GM12878 (cell line): Measurements from ENCODE around the gene SALL4. TPM values are rescaled to one million over a fixed set of nuclear protein-coding genes. Genes with fewer than 3 reads are reported as not detected.

Experiments used
- ATAC-seq: fragments of 200-7000 bp; cut with Tn5 transposase; 3 replicates; pipeline ENCODE4 v1.9.1; 2020; ENCODE audit warnings: mild to moderate bottlenecking, moderate library complexity
- BruUV-seq: library from RNA; stranded (reverse); fragments of 400-500 nt; replicated peaks from 2 replicates; lab custom pipeline; 2021; lab: Mats Ljungman, UMichigan
- CTCF ChIA-PET: fragments of 300-600 bp; sonication (Branson Sonifier 250); formaldehyde crosslinking; extraction: SDS; loops from one replicate; lab custom pipeline; 2021; ENCODE audit warnings: inconsistent platforms; lab: Yijun Ruan, JAX
- POLR2A ChIA-PET: fragments of 350-600 bp; formaldehyde crosslinking; extraction: SDS; loops from one replicate; lab custom pipeline; 2021; ENCODE audit warnings: inconsistent platforms; lab: Charles Lee
- RAD21 ChIA-PET: fragments of 300-600 bp; sonication (Branson Sonifier 250); formaldehyde crosslinking; loops from one replicate; lab custom pipeline; 2023; ENCODE audit warnings: antibody characterized with exemption; ENCODE audit not compliant: unreplicated experiment; lab: Charles Lee
- SMC1A ChIA-PET: fragments of 300-600 bp; sonication (Branson Sonifier 250); formaldehyde crosslinking; loops from one replicate; lab custom pipeline; 2023; ENCODE audit not compliant: unreplicated experiment, uncharacterized antibody; lab: Charles Lee
- DNase-seq: peaks from one replicate; pipeline ENCODE4 v3.0.0-alpha.2; 2011; ENCODE audit warnings: low read depth, low spot score
- FAIRE-seq: peaks from 3 replicates; lab custom pipeline; 2011; peaks lifted over from hg19 to GRCh38; lab: Jason Lieb, UNC
- H2AFZ ChIP-seq: 2 replicates; pipeline ENCODE4 v1.6.0; 2011; ENCODE audit warnings: low read depth, low read length, control low read depth; ENCODE audit not compliant: control insufficient read depth
- H3K27ac ChIP-seq: 2 replicates; pipeline ENCODE4 v1.5.1; 2011; ENCODE audit warnings: control low read depth; ENCODE audit not compliant: control insufficient read depth, insufficient read depth
- H3K27me3 ChIP-seq, 2 experiments: replicated peaks in 1 of 2; 2 replicates each; pipeline versions ENCODE4 v1.6.0 to v1.6.1; 2011; ENCODE audit warnings: low read length in 1 of 2; ENCODE audit not compliant: control insufficient read depth in 2 of 2, insufficient read depth in 2 of 2
- H3K36me3 ChIP-seq, 2 experiments: 2 replicates each; pipeline ENCODE4 v1.5.1; 2011; ENCODE audit warnings: low read length in 1 of 2; ENCODE audit not compliant: control insufficient read depth in 2 of 2, insufficient read depth in 2 of 2
- H3K4me1 ChIP-seq: 2 replicates; pipeline ENCODE4 v1.6.1; 2011; ENCODE audit warnings: mild to moderate bottlenecking, low read length, moderate library complexity, mixed read lengths; ENCODE audit not compliant: control insufficient read depth, insufficient read depth
- H3K4me2 ChIP-seq: 2 replicates; pipeline ENCODE4 v1.6.0; 2011; ENCODE audit warnings: control low read depth; ENCODE audit not compliant: control insufficient read depth, insufficient read depth
- H3K4me3 ChIP-seq: fragments of 200-600 bp; sonication (generic); 2 replicates; pipeline ENCODE4 v1.5.1; 2016
- H3K79me2 ChIP-seq: 2 replicates; pipeline ENCODE4 v1.6.0; 2011; ENCODE audit warnings: low read length; ENCODE audit not compliant: control insufficient read depth, insufficient read depth
- H3K9ac ChIP-seq: 2 replicates; pipeline ENCODE4 v1.8.0; 2011; ENCODE audit warnings: low read length, control low read depth, mixed read lengths; ENCODE audit not compliant: control insufficient read depth, insufficient read depth
- H3K9me3 ChIP-seq: replicated peaks from 3 replicates; pipeline ENCODE4 v1.5.1; 2011; ENCODE audit warnings: mild to moderate bottlenecking, low read length; ENCODE audit not compliant: control insufficient read depth, insufficient read depth
- H4K20me1 ChIP-seq: 2 replicates; pipeline ENCODE4 v1.6.0; 2011; ENCODE audit not compliant: control insufficient read depth, insufficient read depth
- BMI1 ChIP-seq: fragments of 450-650 bp; IDR thresholded peaks from 2 replicates; pipeline ENCODE4 v1.6.1; 2016; ENCODE audit warnings: mild to moderate bottlenecking, moderate library complexity, borderline replicate concordance
- CBFB ChIP-seq: IDR thresholded peaks from 2 replicates; pipeline ENCODE4 v1.6.1; 2016; ENCODE audit warnings: antibody characterized with exemption, low read depth
- HDAC2 ChIP-seq: fragments of 200-600 bp; sonication (generic); IDR thresholded peaks from 2 replicates; pipeline ENCODE4 v1.6.1; 2017
- HDGF ChIP-seq: fragments of 450-650 bp; IDR thresholded peaks from 2 replicates; pipeline ENCODE4 v1.6.1; 2016; ENCODE audit warnings: antibody characterized with exemption
- KLF5 ChIP-seq: fragments of 450-650 bp; IDR thresholded peaks from 2 replicates; pipeline ENCODE4 v1.6.1; 2014; ENCODE audit warnings: mild to moderate bottlenecking; ENCODE audit not compliant: partially characterized antibody
- LARP7 ChIP-seq: fragments of 450-650 bp; IDR thresholded peaks from 2 replicates; pipeline ENCODE4 v1.6.1; 2017; ENCODE audit warnings: mild to moderate bottlenecking
- MEF2B ChIP-seq: fragments of 450-650 bp; IDR thresholded peaks from 2 replicates; pipeline ENCODE4 v1.6.1; 2018; ENCODE audit warnings: mild to moderate bottlenecking, moderate library complexity; ENCODE audit not compliant: partially characterized antibody, poor library complexity, severe bottlenecking
- NR2C2 ChIP-seq: IDR thresholded peaks from 2 replicates; pipeline ENCODE4 v1.6.1; 2011; ENCODE audit warnings: borderline replicate concordance, low read depth; ENCODE audit not compliant: control insufficient read depth, insufficient read length
- POLR2A ChIP-seq: IDR thresholded peaks from 2 replicates; pipeline ENCODE4 v1.6.1; 2011; ENCODE audit warnings: low read depth, mild to moderate bottlenecking, low read length
- RCOR1 ChIP-seq: conservative IDR thresholded peaks from 2 replicates; pipeline ENCODE4 v1.6.1; 2012; ENCODE audit warnings: low read depth, low read length, improper control_type of control experiment
- SMC3 ChIP-seq: IDR thresholded peaks from 2 replicates; pipeline ENCODE4 v1.6.1; 2011; ENCODE audit warnings: low read length, improper control_type of control experiment, borderline replicate concordance
- YY1 ChIP-seq: IDR thresholded peaks from 2 replicates; pipeline ENCODE4 v1.6.1; 2011; ENCODE audit warnings: low read depth, mild to moderate bottlenecking, low read length
- ZNF384 ChIP-seq: IDR thresholded peaks from 2 replicates; pipeline ENCODE4 v1.6.1; 2012; ENCODE audit warnings: low read depth, mild to moderate bottlenecking, low read length, improper control_type of control experiment, borderline replicate concordance
- WGBS: methylation state at CpG from one replicate; pipeline ENCODE4 v1.1.6; 2016; ENCODE audit warnings: low lambda C conversion rate; ENCODE audit not compliant: insufficient replicate concordance, insufficient coverage; ENCODE audit errors: missing lambda C conversion rate; 5-methylcytosine and 5-hydroxymethylcytosine counted together
- in situ Hi-C: fragments of 300-500 bp; cut with MboI; formaldehyde crosslinking; loops from 9 replicates; pipeline ENCODE4 v1.14.3; 2018; ENCODE audit warnings: mixed read lengths
- intact Hi-C: fragments of 100-400 bp; cut with micrococcal nuclease; formaldehyde crosslinking; loops from one replicate; pipeline ENCODE4 v1.14.2; 2022; ENCODE audit not compliant: unreplicated experiment
- polyA plus RNA-seq, 11 experiments: library from polyadenylated mRNA; depleted of rRNA in 4 of 11; unstranded in 6 of 11; stranded (reverse) in 5 of 11; fragments of >200 nt; fragmentation: Nextera tagmentation in 4 of 11; fragmentation: Illumina TruSeq in 1 of 11; extraction: Ambion mirVana in 4 of 11; extraction: Trizol in 1 of 11; gene quantifications; 1 replicate in 1 of 11; 2 replicates in 10 of 11; pipeline versions ENCODE4 v1.2.1 to v1.2.3, GENCODE V29; 2011 to 2016; ENCODE audit warnings: inconsistent platforms in 2 of 11, missing spikeins in 2 of 11, low read depth in 1 of 11
- total RNA-seq, 4 experiments: library from RNA; depleted of rRNA in 3 of 4; stranded (reverse); fragments of >200 nt in 3 of 4; fragmentation: Illumina TruSeq in 1 of 4; extraction: Trizol in 1 of 4; gene quantifications; 2 replicates each; pipeline versions ENCODE4 v1.2.1 to v1.2.3, GENCODE V29; 2013 to 2021
- TF ChIP-seq, protein P1 (sequence below): fragments of 450-650 bp; IDR thresholded peaks from 2 replicates; pipeline ENCODE4 v1.6.1; 2017; ENCODE audit warnings: low read depth, mild to moderate bottlenecking, moderate library complexity
- TF ChIP-seq, protein P2 (sequence below): fragments of 450-650 bp; conservative IDR thresholded peaks from 2 replicates; pipeline ENCODE4 v1.6.1; 2017; ENCODE audit warnings: mild to moderate bottlenecking, moderate library complexity
- TF ChIP-seq, protein P3 (sequence below): fragments of 450-650 bp; IDR thresholded peaks from 2 replicates; pipeline ENCODE4 v1.6.1; 2018; ENCODE audit warnings: mild to moderate bottlenecking, low read depth, moderate library complexity; ENCODE audit not compliant: partially characterized antibody
- TF ChIP-seq, protein P4 (sequence below): IDR thresholded peaks from 2 replicates; pipeline ENCODE4 v1.6.1; 2011; ENCODE audit warnings: low read depth, low read length, improper control_type of control experiment, borderline replicate concordance
- TF ChIP-seq, protein P5 (sequence below): IDR thresholded peaks from 2 replicates; pipeline ENCODE4 v1.6.1; 2011; ENCODE audit warnings: low read depth, mild to moderate bottlenecking, low read length, moderate library complexity, borderline replicate concordance; ENCODE audit errors: extremely low read depth

SALL4 gene
- total and polyA plus RNA-seq, 10 of the 15 experiments (the other 5 are each of a cell fraction or from before 2014, with no cell fraction given): 0.08 to 1.1 (median 0.23) TPM; not detected in 7

DNA sequence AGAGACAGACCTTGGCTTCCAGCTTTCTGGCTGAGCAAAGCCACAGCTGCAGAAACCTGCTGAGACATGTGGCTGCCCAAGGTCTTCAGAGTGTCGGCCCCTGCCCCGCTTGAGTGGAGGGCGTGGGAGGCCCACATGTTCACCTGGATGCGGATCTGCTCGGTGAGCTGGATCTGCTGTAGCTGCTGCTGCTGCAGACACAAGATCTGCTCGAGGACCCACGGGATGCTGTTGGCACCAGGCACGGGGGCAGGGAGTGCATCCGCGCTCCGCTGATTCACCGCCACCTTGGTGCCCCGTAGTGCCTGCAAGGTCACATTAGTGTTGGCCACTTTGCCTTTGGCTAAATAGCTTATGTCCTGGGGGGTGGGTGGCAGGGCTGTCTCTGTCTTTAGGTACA, 10.7 kb downstream of the SALL4 start:
- no peaks in the 10 kb centered on the region; a peak in 1 of 4 replicates for H3K27me3 ChIP-seq
- H2AFZ ChIP-seq: no peak overlapping the region
- no peaks in the 10 kb centered on the region for H3K4me1 ChIP-seq
- ATAC-seq (no peak), DNase-seq (no peak), FAIRE-seq (no peak)
- H3K27ac ChIP-seq: no peak overlapping the region
- H3K36me3 ChIP-seq: no peaks in the 10 kb centered on the region
- ChIA-PET POLR2A (no interaction called here), RAD21 (no interaction called here), SMC1A (no interaction called here), CTCF (no interaction called here)
- H3K4me2 ChIP-seq: no peak overlapping the region
- no peaks in the 10 kb centered on the region for H4K20me1 ChIP-seq
- 54% methylated on average over 13 of the region's 13 CpGs for WGBS
- in situ Hi-C loops (no loop called here), intact Hi-C loops (no loop called here)
- no TSS peak for BruUV-seq
- H3K9me3 ChIP-seq: no peaks in the 10 kb centered on the region
- H3K79me2 ChIP-seq: no peaks in the 10 kb centered on the region
- no peak for TF ChIP-seq BMI1
- TF ChIP-seq, protein P1, sequence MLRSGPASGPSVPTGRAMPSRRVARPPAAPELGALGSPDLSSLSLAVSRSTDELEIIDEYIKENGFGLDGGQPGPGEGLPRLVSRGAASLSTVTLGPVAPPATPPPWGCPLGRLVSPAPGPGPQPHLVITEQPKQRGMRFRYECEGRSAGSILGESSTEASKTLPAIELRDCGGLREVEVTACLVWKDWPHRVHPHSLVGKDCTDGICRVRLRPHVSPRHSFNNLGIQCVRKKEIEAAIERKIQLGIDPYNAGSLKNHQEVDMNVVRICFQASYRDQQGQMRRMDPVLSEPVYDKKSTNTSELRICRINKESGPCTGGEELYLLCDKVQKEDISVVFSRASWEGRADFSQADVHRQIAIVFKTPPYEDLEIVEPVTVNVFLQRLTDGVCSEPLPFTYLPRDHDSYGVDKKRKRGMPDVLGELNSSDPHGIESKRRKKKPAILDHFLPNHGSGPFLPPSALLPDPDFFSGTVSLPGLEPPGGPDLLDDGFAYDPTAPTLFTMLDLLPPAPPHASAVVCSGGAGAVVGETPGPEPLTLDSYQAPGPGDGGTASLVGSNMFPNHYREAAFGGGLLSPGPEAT: no peak
- no peak for TF ChIP-seq SMC3
- TF ChIP-seq, protein P2, sequence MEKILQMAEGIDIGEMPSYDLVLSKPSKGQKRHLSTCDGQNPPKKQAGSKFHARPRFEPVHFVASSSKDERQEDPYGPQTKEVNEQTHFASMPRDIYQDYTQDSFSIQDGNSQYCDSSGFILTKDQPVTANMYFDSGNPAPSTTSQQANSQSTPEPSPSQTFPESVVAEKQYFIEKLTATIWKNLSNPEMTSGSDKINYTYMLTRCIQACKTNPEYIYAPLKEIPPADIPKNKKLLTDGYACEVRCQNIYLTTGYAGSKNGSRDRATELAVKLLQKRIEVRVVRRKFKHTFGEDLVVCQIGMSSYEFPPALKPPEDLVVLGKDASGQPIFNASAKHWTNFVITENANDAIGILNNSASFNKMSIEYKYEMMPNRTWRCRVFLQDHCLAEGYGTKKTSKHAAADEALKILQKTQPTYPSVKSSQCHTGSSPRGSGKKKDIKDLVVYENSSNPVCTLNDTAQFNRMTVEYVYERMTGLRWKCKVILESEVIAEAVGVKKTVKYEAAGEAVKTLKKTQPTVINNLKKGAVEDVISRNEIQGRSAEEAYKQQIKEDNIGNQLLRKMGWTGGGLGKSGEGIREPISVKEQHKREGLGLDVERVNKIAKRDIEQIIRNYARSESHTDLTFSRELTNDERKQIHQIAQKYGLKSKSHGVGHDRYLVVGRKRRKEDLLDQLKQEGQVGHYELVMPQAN: no peak
- no peak for TF ChIP-seq KLF5
- TF ChIP-seq NR2C2: no peak
- no peak for TF ChIP-seq MEF2B
- TF ChIP-seq, protein P3, sequence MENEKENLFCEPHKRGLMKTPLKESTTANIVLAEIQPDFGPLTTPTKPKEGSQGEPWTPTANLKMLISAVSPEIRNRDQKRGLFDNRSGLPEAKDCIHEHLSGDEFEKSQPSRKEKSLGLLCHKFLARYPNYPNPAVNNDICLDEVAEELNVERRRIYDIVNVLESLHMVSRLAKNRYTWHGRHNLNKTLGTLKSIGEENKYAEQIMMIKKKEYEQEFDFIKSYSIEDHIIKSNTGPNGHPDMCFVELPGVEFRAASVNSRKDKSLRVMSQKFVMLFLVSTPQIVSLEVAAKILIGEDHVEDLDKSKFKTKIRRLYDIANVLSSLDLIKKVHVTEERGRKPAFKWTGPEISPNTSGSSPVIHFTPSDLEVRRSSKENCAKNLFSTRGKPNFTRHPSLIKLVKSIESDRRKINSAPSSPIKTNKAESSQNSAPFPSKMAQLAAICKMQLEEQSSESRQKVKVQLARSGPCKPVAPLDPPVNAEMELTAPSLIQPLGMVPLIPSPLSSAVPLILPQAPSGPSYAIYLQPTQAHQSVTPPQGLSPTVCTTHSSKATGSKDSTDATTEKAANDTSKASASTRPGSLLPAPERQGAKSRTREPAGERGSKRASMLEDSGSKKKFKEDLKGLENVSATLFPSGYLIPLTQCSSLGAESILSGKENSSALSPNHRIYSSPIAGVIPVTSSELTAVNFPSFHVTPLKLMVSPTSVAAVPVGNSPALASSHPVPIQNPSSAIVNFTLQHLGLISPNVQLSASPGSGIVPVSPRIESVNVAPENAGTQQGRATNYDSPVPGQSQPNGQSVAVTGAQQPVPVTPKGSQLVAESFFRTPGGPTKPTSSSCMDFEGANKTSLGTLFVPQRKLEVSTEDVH: no peak
- TF ChIP-seq ZNF384: no peak
- TF ChIP-seq LARP7: no peak
- TF ChIP-seq, protein P4, sequence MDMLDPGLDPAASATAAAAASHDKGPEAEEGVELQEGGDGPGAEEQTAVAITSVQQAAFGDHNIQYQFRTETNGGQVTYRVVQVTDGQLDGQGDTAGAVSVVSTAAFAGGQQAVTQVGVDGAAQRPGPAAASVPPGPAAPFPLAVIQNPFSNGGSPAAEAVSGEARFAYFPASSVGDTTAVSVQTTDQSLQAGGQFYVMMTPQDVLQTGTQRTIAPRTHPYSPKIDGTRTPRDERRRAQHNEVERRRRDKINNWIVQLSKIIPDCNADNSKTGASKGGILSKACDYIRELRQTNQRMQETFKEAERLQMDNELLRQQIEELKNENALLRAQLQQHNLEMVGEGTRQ: no peak
- no peak for TF ChIP-seq HDGF
- no peak for TF ChIP-seq POLR2A
- no peak for TF ChIP-seq YY1
- TF ChIP-seq HDAC2: no peak
- no peak for TF ChIP-seq CBFB
- no peak for TF ChIP-seq RCOR1
- TF ChIP-seq, protein P5, sequence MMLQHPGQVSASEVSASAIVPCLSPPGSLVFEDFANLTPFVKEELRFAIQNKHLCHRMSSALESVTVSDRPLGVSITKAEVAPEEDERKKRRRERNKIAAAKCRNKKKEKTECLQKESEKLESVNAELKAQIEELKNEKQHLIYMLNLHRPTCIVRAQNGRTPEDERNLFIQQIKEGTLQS: no peak
- no peak overlapping the region for H3K4me3 ChIP-seq
- H3K9ac ChIP-seq: no peak overlapping the region
